Suppressor macrophage (primary cell): ENCODE results near the gene CCDC6.
"Not testable (repeated sequence)": the region's sequence is repeated elsewhere in the genome, so short reads cannot be mapped to it uniquely, and the experiment has no call there.

Experiments used
- DNase-seq, 4 experiments: peaks; one replicate each; pipeline ENCODE4 v3.0.0-alpha.2; 2020 to 2022

CCDC6 gene

DNA sequence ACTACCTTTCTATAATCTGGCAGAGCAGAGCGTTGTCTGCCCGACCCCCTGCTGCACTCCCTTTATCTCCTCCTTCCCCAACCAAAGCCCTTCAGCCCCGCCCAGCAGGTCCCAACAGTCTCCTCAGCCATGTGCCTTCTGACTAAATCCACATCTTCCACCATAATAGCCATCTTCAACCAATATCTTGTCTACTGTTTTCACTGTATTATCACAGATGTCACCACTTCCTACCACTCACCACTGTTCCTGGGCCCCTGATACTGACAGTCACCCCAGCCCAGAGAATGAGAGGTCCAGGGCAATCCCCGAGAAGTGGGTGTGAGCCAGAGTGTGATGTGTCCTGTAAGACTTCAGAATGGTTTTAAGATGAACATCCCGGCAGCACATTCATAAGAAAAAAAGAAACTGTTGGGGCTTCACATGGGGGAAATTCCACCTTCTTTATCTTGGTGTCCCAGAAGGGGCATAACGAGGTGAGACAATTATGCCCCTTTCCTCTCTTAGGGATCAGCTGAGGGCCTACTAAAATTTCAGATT, 25.3 kb downstream of the CCDC6 start:
- DNase-seq = no peak

DNA sequence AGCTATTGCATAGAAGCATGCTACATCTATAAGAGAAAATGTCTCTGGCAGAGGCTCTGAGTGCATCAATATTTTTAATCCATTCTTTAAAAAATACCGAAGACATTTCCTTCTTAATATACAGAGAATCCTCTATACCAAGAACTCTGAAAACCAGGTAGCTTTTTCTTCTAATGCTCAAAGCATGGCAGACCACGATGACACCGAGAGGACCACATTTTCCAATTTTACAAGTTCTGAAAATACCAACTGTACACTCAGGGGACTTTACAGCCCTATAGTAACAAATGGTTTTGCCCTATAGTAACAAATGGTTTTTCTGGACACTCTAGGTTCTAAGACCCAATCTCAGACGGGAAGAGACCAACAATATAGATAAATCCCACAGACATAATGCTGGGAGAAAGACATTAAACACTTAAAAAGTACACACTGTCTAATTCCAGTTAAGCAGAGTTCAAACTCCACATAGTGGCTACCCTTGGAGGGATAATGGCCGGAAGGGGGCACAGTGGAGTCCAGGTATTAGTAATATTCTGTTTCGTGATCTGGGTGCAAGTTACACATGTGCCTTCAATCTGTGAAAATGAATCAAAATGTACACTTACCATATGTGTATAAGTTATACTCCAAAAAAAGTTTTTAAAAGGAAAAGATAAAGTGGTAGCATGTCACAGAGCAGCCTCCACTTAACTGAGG, 26.2 kb downstream of the CCDC6 start:
- no peak for DNase-seq

DNA sequence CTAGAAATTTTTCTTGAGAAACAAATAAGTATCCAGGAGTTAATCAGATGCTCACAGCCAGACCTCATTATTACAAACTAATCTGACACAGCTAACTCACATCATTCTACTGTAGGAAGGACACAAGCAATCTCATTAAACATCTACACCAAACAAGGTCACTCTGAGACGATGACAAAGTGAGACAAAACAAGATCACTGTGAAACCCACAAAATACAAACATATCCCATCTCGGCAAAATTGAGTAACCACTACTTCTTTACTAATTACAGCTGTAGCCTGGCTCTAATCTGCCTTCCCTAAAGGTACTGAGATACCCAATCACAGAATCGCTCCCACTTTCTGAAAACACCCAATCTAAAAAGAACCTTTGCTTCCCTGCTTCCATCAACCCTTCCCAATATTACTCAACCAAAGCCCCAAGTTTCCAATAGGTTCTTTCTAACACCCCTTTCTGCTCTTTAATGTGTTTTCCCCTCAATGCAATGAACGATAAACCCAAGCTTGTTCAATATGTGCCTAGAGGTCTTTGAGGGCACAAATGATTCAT, 26.9 kb downstream of the CCDC6 start:
- DNase-seq = no peak

DNA sequence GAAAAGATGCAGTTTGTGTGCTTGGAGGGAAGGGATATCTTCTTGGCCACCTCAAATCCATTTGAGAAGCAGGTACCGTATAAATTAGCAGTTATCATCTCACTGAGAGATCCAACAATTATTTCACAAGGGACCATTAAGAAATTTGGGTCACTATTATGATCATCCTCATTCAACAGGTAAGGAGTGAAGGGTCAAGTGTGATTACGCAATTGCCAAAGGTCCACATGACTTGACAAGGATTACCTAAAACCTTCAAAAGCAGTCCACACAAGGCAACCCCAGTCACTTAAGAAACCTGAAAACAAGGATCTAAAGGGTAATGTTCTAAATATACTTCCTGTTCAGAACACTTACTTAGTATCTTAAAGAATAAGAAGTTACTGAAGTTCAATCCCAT, 27.4 kb downstream of the CCDC6 start:
- DNase-seq = peak in 2 of 4 experiments; percentile 22

DNA sequence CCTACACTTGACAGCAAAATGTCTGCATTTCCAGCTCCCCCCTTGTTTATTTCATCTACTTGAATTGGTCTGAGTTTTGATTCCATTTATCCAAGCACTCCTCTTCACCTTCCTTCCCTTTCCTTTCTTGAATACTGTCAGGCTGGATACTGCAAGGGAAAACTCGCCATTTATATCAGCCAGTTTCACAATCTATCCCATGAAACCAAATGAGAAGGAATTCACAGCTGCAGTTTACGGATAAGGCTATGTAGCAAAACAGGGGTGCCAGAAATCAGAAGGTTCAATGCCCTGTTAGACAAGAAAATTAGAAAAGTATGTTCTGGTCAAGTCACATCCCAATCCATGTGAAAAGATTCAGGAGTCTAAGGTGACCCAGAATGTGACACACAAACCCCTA, 28.1 kb downstream of the CCDC6 start:
- DNase-seq = no peak

GRCh38 chr10:59877191-59877671, 29.1 kb downstream of the CCDC6 start:
- no peak for DNase-seq

DNA sequence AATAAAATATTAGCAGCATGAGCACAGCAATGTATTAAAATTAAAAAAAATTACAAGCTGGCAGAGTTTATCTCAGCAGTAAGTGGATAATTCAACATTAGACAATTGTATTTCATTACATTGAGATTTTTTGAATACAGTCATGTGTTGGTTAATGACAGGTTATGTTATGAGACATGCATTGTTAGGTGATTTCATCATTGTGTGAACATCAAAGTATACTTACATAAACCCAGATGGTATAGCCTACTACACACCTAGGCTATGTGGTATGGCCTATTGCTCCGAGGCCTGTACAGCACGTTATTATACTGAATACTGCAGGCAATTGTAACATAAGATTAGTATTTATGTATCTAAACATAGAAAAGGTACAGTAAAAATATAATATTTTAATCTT, 29.7 kb downstream of the CCDC6 start:
- no peak for DNase-seq

- DNase-seq = not testable (repeated sequence)
Measured at GRCh38 chr10:59876208-59876607, 30.1 kb downstream of the CCDC6 start.

- no peak for DNase-seq
Measured at GRCh38 chr10:59873896-59874295, 32.5 kb downstream of the CCDC6 start.

DNA sequence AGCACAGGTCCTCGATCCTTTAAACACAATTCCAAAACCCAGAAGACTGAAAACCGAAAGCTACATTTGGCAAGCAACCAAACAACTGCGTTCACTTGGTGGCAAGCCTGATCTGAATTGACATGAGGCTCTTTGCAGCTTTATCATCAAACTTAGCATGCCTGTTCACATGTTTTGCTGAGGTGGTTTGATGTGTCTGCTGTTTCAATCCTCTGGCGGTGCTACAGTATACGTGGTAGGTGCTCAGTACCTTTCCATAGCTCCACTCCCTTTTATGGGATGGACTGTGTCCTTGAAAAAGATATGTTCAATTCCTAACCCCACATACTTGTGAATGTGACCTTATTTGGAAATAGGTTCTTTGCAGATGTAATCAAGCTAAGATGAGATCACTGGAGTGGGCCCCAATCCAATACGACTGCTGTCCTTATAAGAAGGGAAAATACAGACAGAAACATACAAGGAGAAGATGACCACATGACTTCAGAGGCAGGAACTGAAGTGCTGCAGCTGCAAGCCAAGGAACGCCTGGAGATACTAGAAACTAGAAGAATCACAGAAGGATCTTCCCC, 33.4 kb downstream of the CCDC6 start:
- DNase-seq = peak; percentile 38 to 65 (median 50)

DNA sequence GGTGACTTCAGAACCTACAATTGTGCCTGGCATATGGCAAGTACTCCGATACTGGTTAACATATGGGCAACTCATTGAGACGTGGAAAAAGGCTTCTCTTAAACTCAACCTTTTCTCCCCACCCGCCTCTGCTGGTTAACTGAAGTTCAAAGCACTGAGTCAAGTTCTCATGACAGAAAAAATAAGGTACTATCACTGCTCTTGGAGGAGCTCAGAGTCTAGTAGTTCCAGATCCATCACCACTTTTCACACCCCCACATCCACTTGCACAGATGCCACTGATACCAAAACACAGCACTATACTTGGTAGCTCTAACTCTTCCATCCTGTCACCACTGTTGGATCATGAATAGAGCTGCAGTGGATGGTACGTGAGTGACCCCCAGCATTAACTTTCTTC, 36.2 kb downstream of the CCDC6 start:
- peak in 2 of 4 experiments; percentile 12 to 18 for DNase-seq

DNA sequence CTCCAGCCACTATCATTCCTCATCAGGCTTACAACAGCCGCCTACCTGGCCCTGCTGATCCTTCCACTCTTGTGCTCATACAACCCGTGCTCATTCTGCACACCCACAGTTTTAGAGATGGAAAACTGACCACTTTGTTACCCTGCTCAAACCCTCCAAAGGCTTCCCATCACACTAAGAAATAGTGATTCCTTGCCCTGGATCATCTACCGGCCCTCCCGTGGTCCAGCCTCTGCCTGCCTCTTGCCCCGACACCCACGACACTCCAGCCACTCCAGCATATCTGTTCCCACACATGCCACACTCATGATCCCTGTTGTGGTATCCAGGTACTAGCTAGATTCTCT, 36.8 kb downstream of the CCDC6 start:
- no peak for DNase-seq

DNA sequence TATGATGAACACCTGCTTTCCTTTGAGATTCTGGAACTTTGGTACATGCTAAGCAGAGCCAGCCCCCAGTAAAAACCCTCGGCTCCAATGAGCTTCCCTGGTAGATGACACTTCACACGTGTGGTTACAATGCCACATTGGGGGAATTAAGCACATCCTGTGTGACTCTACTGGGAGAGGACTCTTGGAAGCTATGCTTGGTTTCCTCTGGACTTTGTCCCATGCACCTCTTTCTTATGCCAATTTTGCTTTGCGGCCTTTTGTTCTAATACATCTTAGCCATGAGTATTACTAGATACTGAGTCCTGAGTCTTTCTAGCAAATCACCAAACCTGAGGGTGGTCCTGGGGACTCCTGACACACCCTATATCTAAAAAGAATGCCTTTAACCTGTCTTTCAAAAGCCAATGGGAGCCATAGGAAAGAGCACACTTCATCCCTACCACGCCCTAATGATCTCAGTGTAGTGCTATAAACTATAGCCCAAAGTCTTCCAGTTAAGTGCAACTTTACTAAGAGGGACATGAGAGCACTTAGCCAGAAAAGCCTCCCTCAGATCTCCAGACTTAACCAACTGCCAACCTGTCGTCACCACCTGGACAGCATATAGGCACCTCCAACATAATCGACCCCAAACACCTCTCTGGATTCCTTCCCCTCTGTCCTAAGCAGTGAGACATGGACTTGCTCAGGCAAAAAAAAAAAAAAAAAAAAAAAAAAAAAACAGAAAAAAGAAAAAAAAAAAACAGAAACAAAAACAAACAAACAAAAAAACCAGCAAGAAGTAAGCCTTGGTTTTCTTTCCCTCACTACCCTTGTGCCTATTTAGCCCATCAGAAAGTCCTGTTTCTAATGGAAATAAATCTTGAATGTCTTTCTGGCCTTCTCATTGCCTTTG, 37.4 kb downstream of the CCDC6 start:
- DNase-seq = no peak

GRCh38 chr10:59867590-59867989, 38.8 kb downstream of the CCDC6 start:
- DNase-seq = no peak

DNA sequence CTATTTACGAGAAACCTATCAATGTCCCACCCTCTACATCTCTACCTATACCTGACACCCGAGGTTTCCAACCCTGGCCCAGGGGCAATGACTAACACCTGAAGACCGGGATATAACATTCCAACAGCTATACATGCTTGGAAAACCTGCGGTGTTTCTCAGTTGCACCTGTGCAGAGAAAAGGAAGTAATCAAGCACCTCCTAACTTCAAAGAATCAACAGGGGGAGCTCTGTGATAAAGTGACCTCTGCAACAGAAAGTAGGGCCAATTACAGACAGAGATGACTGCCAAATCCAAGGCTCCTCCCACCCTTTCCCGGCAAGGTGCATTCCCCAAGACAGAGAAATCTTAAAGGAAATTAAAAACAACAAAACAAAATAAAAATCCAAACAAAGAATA, 41.3 kb downstream of the CCDC6 start:
- peak; percentile 19 to 36 (median 30) for DNase-seq

DNA sequence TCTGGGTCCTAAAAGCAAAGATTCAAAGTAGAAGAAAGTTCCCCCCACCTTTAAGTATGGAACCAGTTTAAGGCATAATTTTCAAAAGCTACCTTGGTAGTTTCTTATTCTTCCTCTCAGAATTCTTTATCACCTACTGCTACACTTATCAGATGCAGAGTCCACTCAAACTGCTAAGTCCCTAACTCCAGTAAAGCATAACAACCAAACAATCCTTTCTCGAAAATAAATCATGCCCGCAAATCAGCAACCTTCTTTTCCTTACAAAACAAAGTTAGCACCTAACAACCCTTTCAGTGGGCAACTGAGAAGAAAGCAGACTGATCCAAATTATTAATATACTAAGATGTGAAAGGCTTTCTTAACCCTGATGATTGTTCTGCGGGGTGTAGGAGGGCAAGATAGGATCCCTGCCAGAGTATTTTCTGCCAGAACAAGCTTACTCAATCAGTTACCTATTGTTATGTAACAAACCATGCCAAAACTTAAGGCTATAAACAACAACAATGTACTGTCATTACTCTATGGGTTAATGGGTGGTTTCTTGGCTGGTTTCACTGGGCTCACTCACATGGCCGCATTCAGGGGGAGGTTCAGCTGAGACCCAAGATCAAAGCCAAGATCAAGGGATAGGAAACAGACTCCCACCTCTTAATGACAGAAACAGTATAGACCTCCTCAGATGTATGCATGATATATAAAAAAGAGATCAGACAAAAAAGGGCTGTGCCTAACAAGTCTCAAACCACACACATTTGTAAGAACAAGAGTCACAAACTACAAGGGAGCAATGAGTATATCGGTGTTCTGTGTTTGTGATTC, 42.0 kb downstream of the CCDC6 start:
- no peak for DNase-seq

DNA sequence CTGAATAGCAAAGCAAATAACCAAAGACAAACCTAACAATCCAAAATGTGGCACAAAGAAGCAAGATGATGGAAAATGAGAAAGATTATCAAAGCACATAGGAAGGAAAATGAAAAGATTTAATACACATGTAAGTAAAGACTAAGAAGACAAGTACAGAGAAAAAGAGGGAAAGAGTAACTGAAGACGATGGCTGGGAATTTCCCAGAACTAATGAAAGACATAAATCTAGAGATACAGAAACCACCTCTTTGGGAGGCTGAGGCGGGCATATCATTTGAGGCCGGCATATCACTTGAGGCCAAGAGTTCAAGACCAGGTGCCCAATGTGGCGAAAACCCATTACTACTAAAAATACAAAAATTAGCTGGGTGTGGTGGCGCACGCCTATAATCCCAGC, 46.8 kb downstream of the CCDC6 start:
- DNase-seq = no peak

DNA sequence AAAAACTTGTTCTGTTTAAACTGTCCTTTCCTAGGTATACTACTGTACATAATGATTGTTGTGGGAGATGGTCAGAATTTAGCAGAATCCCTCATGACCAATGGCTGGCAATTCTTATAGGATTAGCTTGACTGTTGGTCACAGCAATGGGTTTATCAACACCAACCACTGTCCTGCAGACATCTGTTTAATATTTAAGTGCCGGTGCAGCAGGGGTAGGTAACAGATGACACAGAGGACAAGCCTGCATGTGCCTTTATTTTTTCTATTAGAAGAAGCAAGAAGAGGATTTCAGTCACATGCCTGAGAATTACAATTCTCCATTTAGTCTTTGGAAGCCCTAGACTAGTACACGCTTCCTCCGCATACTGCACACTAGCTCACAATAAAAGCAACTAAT, 48.4 kb downstream of the CCDC6 start:
- no peak for DNase-seq

DNA sequence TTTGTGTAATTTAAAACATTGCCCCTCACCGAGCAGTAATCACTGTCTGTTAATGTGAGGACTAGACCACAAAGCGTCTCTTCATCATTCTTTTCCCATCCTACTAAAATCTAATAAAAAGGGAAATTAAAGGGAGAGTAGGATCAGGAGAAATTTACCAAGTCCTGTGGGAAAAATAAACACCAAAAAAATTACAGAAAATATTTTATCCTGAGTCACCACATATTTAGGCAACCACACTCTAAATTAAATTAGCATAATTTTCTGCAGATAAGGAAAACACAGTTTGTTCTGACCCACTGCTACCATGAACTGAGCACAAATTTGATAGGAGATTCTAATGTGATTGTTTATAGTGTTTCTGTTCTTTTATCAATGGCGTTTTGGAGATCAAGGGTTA, 49.3 kb downstream of the CCDC6 start:
- no peak for DNase-seq

- no peak for DNase-seq
Measured at GRCh38 chr10:59856104-59856503, 50.3 kb downstream of the CCDC6 start.

DNA sequence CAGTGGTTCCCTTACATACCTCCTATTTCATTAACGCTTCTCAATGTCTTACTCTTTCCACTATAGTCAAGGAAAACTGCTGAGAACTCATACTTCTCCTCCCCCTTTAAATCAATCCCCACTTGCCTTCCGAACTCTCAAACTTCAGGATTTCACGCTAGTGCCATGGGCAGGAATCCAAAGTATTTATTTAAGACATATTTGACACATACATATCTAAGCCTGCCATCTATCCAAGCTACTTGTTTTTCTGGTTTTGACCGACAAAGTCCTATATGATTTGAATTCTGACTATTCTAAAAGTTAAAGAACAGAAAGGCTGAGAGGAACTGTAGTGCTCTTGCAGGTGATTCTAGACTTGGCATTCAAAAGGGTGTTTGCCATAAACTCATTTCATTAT, 51.8 kb downstream of the CCDC6 start:
- DNase-seq = no peak

GRCh38 chr10:59852670-59853069, 53.7 kb downstream of the CCDC6 start:
- no peak for DNase-seq
